ENCODE data around the gene ANP32E. TPM values are rescaled to one million over a fixed set of nuclear protein-coding genes. Genes with fewer than 3 reads are reported as not detected.

The ANP32E gene
- total and polyA plus RNA-seq, 9 of the 15 experiments (the other 6 are each of a cell fraction or from before 2014, with no cell fraction given): 60.4 to 197 (median 104) TPM

DNA sequence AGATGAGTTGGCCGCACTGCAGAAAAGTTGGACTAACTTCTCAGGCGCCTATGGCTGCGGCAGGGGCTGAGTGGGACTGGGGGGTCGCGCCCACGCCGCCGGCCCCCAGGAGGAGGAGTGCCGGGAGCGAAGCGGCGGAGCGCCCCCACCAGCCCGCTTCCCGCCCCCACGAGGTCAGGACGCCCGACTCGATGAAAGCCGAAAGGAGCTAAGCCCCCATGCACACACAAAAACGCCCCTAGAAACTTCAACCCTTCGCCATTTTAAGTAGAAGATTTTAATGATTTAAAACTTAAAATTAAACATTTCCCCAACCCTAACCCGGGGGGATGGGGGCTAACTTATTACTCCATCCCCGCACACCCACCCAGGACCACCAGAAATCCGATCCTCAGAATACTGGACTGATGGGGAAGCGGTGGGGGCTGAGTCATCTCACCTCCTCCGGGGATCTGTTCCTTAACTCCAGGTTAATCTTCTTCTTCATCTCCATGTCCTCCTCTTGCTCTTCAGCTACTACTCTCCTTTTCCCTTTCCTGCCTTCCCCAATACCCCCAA lies 539 bp downstream of the ANP32E start (continued):
- TF ChIP-seq, protein P1, sequence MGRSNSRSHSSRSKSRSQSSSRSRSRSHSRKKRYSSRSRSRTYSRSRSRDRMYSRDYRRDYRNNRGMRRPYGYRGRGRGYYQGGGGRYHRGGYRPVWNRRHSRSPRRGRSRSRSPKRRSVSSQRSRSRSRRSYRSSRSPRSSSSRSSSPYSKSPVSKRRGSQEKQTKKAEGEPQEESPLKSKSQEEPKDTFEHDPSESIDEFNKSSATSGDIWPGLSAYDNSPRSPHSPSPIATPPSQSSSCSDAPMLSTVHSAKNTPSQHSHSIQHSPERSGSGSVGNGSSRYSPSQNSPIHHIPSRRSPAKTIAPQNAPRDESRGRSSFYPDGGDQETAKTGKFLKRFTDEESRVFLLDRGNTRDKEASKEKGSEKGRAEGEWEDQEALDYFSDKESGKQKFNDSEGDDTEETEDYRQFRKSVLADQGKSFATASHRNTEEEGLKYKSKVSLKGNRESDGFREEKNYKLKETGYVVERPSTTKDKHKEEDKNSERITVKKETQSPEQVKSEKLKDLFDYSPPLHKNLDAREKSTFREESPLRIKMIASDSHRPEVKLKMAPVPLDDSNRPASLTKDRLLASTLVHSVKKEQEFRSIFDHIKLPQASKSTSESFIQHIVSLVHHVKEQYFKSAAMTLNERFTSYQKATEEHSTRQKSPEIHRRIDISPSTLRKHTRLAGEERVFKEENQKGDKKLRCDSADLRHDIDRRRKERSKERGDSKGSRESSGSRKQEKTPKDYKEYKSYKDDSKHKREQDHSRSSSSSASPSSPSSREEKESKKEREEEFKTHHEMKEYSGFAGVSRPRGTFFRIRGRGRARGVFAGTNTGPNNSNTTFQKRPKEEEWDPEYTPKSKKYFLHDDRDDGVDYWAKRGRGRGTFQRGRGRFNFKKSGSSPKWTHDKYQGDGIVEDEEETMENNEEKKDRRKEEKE (IDR thresholded peaks at IDR 0.05; ENCODE audit: borderline replicate concordance in 1 of 2, control insufficient read depth in 1 of 2, low read depth in 2 of 2, low read length in 1 of 2): no peak
- no peak for TF ChIP-seq ZNF592 (IDR thresholded peaks at IDR 0.05)
- no peak for TF ChIP-seq DNMT1 (IDR thresholded peaks at IDR 0.05)
- TF ChIP-seq LCOR (CRISPR knock-in tag; IDR thresholded peaks at IDR 0.05): no peak
- TF ChIP-seq NFE2 (IDR thresholded peaks at IDR 0.05; ENCODE audit: low read depth): no peak
- no peak for TF ChIP-seq KLF13 (tag; IDR thresholded peaks at IDR 0.05; ENCODE audit: borderline replicate concordance, low read depth)
- peak; percentile 51; the same call in 1 of the 2 replicates for TF ChIP-seq ARID4B (CRISPR knock-in tag; IDR thresholded peaks at IDR 0.05)
- no peak for TF ChIP-seq ZNF224 (CRISPR knock-in tag; IDR thresholded peaks at IDR 0.05)
- TF ChIP-seq YY1 (IDR thresholded peaks at IDR 0.05; ENCODE audit: borderline replicate concordance in 1 of 3, control insufficient read depth in 1 of 3, extremely low read depth in 1 of 3, insufficient read depth in 3 of 3, insufficient read length in 1 of 3, insufficient replicate concordance in 2 of 3, low read depth in 1 of 3, low read length in 2 of 3): peak in 1 of 3 experiments; percentile 1
- no peak for TF ChIP-seq RBM14 (IDR thresholded peaks at IDR 0.05; ENCODE audit: borderline replicate concordance, insufficient read depth, low read depth, low read length)
- TF ChIP-seq, protein P2, sequence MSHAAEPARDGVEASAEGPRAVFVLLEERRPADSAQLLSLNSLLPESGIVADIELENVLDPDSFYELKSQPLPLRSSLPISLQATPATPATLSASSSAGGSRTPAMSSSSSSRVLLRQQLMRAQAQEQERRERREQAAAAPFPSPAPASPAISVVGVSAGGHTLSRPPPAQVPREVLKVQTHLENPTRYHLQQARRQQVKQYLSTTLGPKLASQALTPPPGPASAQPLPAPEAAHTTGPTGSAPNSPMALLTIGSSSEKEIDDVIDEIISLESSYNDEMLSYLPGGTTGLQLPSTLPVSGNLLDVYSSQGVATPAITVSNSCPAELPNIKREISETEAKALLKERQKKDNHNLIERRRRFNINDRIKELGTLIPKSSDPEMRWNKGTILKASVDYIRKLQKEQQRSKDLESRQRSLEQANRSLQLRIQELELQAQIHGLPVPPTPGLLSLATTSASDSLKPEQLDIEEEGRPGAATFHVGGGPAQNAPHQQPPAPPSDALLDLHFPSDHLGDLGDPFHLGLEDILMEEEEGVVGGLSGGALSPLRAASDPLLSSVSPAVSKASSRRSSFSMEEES (CRISPR knock-in tag; IDR thresholded peaks at IDR 0.05): no peak

Data from K562 (cell line).